Choroid plexus epithelial cell (primary cell): Measurements from ENCODE around the gene DEFB114.

ENCODE experiments used
- DNase-seq: peaks from one replicate; pipeline ENCODE4 v3.0.0-alpha.2; 2010; ENCODE audit warnings: low read depth
- H3K4me3 ChIP-seq: 2 replicates; pipeline ENCODE4 v1.5.1; 2011; ENCODE audit warnings: low read depth, mild to moderate bottlenecking, control low read depth, low read length, moderate library complexity
- TF ChIP-seq, protein P1 (sequence below): conservative IDR thresholded peaks from 2 replicates; pipeline ENCODE4 v1.5.1; 2011; ENCODE audit warnings: low read depth, mild to moderate bottlenecking, control low read depth, inconsistent platforms, low read length, moderate library complexity

DEFB114 gene

DNA sequence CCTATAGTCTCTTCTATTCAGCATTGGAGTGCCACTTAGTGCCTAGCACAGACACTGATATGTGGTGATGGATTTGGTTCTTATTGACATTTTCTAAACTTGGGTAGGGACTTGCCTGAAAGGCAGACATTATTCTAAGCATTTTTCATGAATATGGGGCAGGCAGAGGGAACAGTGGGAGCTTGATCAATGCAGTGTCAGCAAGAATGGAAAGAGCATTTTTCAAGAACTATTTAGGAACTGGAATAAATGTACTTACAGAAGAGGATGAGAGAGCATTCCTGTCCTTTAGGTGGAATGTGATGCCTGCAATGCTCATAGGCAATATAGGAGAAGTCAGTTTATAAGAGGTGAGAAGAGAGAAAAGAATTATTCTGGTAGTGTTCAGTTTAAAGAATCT, 26.2 kb downstream of the DEFB114 start:
- TF ChIP-seq, protein P1, sequence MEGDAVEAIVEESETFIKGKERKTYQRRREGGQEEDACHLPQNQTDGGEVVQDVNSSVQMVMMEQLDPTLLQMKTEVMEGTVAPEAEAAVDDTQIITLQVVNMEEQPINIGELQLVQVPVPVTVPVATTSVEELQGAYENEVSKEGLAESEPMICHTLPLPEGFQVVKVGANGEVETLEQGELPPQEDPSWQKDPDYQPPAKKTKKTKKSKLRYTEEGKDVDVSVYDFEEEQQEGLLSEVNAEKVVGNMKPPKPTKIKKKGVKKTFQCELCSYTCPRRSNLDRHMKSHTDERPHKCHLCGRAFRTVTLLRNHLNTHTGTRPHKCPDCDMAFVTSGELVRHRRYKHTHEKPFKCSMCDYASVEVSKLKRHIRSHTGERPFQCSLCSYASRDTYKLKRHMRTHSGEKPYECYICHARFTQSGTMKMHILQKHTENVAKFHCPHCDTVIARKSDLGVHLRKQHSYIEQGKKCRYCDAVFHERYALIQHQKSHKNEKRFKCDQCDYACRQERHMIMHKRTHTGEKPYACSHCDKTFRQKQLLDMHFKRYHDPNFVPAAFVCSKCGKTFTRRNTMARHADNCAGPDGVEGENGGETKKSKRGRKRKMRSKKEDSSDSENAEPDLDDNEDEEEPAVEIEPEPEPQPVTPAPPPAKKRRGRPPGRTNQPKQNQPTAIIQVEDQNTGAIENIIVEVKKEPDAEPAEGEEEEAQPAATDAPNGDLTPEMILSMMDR = no peak
- no peak overlapping the region for H3K4me3 ChIP-seq
- DNase-seq = no peak

- no peak for DNase-seq
- no peak overlapping the region for H3K4me3 ChIP-seq
- TF ChIP-seq, protein P1 = no peak
These were observed 26.9 kb downstream of the DEFB114 start for GRCh38 chr6:49937017-49937416.

DNA sequence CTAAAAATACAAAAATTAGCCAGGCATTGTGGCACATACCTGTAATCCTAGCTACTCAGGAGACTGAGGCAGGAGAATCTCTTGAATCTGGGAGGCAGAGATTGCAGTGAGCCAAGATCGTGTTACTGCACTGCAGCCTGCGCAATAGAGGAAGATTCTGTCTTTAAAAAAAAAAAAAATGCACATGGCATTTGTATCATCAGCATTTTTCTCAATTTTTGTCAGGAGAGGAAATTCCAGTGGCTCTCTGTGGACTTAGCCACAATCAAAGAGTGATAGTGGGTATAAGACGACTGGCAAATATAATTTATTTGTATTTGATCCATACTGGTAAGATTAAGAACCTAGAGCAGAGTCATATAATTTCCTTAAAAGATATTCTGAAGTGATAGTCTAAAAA, 28.6 kb downstream of the DEFB114 start:
- H3K4me3 ChIP-seq = no peak overlapping the region
- TF ChIP-seq, protein P1 = no peak
- no peak for DNase-seq

DNA sequence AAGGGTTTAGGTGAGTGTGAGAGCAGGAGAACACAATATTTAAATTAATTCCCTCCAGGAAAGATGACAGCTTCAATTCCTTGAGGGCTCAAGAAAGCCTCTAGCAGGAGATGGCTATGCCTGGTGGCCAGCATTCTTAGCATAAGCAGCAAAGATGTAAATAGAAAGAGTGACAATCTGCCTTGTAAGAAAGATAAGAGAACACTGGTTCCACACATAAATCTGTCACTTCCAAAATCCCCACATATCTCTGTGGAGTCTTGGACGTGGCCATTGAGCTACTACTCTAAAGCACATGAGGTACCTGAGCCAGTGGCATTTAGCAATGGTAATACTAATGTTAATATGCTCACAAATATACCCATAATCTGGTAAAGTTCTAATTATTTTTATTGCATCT, 29.2 kb downstream of the DEFB114 start:
- TF ChIP-seq, protein P1 = no peak
- no peak overlapping the region for H3K4me3 ChIP-seq
- no peak for DNase-seq

DNA sequence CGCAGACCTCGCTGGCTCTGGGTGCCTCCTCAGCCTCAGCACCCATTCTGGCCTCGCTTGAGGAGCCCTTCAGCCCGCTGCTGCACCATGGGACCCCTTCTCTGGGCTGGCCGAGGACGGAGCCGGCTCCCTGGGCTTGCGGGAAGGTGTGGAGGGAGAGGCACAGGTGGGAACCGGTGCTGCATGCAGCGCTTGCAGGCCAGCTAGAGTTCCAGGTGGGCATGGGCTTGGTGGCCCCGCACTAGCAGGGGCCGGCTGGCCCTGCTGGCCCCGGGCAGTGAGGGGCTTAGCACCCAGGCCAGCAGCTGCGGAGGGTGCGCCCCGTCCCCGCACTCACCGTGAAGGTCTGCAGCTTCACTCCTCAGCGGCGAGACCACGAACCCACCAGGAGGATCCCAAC, 30.4 kb downstream of the DEFB114 start:
- DNase-seq = no peak
- H3K4me3 ChIP-seq = no peak overlapping the region
- TF ChIP-seq, protein P1 = no peak

DNA sequence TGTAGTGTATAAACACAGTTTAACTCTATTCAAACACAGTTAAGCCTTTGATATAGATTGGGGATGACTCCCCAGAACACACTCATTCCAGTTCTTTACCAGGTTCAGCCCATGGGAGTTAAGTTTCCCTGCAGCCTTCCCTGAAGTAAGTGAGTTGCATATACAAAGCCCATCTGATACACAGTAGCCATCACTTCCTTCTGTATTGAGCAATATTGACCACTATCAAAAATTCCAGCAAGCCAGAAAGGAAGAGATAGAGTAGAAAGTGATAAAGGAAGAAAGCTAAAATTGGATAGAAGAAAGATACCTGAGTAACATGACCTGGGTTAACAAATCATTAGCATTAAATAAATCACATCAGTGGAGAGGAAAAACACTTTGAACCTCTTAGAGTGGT, 34.6 kb downstream of the DEFB114 start:
- TF ChIP-seq, protein P1 = no peak
- no peak overlapping the region for H3K4me3 ChIP-seq
- no peak for DNase-seq

DNA sequence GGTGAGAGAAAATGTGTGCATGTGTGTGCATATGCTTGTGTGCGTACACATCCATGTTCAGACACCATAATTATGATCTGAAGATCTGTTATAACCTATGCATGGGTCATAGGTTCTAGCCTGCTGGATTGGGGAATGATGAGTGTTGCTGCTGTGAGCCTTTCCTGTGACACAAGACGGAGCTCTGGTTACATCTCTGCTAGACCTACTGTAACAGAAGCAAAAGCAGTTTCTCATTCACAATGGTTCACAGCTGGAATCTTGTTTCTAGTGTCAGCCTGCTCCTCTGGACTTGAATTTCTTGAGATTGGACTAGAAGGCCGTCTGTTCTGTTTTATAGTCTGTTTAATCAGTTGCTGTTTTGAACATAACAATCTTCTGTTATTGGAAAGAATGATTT, 40.1 kb downstream of the DEFB114 start:
- TF ChIP-seq, protein P1 = no peak
- DNase-seq = no peak
- H3K4me3 ChIP-seq = no peak overlapping the region
